Mucosa of rectum (tissue), 2 donors: ENCODE results near the gene GATAD2A.
"Not testable (repeated sequence)": the region's sequence is repeated elsewhere in the genome, so short reads cannot be mapped to it uniquely, and the experiment has no call there.

Experiments used
- H3K27ac ChIP-seq, 2 donors: one replicate each; pipeline ENCODE4 v1.7.0; 2013; ENCODE audit warnings: inconsistent platforms in 2 of 2, low read depth in 2 of 2, low read length in 2 of 2
- H3K27me3 ChIP-seq, 2 donors: one replicate each; pipeline ENCODE4 v1.7.0; 2013; ENCODE audit warnings: low read length in 2 of 2; ENCODE audit not compliant: control insufficient read depth in 2 of 2, insufficient read depth in 2 of 2
- H3K36me3 ChIP-seq, 2 donors: one replicate each; pipeline ENCODE4 v1.7.0; 2013; ENCODE audit warnings: low read length in 2 of 2; ENCODE audit not compliant: control insufficient read depth in 2 of 2, insufficient read depth in 2 of 2
- H3K4me1 ChIP-seq, 2 donors: one replicate each; pipeline ENCODE4 v1.7.0; 2013; ENCODE audit warnings: low read length in 2 of 2, mild to moderate bottlenecking in 1 of 2; ENCODE audit not compliant: control insufficient read depth in 2 of 2, insufficient read depth in 2 of 2
- H3K4me3 ChIP-seq, 2 donors: one replicate each; pipeline ENCODE4 v1.7.0; 2013; ENCODE audit warnings: low read length in 2 of 2
- H3K9ac ChIP-seq, 2 donors: one replicate each; pipeline ENCODE4 v1.7.0; 2013; ENCODE audit warnings: low read length in 2 of 2, low read depth in 1 of 2, mild to moderate bottlenecking in 1 of 2
- H3K9me3 ChIP-seq, 2 donors: one replicate each; pipeline ENCODE4 v1.7.0; 2013; ENCODE audit warnings: low read length in 2 of 2; ENCODE audit not compliant: control insufficient read depth in 2 of 2
- donor health status: healthy.
- donor health status: Normal muscosa, but diverticular disease.

The GATAD2A gene

DNA sequence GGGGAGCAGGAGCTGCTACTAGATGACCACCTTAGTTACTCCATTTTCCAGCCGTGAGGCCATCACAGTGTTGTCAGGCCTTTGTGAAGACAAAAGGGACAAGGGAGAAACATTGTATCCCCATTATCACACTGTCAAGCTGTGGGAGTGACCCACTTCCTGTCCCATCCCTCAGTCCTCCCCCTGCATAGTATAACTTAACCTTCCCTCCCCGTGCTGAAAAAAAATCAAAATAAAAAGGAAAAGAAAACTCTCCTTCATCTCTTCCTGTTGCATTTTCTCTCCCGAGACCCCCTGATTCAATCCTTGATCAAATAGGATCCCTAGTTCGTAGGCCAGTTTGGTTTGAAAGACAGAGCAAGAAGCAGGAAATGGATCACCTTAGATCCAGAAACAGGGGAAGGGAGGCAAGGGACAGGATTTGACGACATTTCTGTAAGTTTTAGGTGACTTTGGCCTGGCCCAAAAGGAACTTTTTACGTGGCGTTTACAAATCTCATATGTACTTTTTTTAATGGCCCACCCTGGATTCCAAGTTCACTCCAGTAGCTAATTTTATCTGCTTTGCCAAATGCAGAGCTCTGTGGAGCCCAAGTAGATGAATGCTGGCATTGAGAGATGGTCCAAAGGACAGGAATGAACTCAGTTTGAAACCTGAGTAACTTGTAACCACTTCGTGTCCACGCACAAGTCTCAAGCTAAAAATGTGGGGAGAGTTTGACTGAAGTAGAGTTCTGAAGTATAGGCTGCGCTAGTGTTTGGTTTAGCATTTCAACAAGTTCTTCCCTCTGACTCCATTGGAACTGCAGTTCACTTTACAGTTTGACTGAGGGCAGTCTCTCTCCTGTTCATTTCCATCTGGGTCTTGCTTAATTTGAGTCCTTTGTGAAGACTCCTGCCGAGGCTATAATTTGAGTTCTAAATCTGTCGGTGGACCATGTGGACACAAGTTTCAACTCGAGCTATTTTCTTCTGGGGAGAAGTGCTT, 16.6 kb upstream of the GATAD2A start:
- Histone ChIP-seq H3K9me3 (no peaks in the 10 kb centered on the region), H3K27ac (no peak overlapping the region), H3K4me3 (peak overlapping the region in 1 of 2 donors; percentile 15), H3K4me1 (peaks cover 25 to 27% of the 10 kb centered on the region in 2 donors), H3K36me3 (no peaks in the 10 kb centered on the region), H3K27me3 (no peaks in the 10 kb centered on the region), H3K9ac (no peak overlapping the region)

DNA sequence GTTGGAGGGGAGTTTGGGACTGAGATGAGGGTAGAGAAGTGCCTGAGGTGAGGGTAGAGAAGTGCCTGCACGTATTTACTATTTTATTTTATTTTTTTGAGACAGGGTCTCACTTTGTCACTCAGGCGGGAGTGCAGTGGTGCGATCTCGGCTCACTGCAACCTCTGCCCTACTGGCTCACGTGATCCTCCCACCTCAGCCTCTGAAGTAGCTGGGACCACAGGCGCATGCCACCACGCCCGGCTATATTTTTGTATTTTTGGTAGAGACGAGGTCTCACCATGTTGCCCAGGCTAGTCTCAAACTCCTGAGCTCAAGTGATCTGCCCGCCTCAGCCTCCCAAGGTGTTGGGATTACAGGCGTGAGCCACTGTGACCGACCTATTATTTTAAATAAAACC, 15.8 kb upstream of the GATAD2A start:
- H3K9me3 ChIP-seq, H3K9ac ChIP-seq, H3K36me3 ChIP-seq, H3K4me3 ChIP-seq, H3K27ac ChIP-seq, H3K27me3 ChIP-seq: not testable (repeated sequence)
- H3K4me1 ChIP-seq = peaks cover 24 to 30% of the 10 kb centered on the region in 2 donors

DNA sequence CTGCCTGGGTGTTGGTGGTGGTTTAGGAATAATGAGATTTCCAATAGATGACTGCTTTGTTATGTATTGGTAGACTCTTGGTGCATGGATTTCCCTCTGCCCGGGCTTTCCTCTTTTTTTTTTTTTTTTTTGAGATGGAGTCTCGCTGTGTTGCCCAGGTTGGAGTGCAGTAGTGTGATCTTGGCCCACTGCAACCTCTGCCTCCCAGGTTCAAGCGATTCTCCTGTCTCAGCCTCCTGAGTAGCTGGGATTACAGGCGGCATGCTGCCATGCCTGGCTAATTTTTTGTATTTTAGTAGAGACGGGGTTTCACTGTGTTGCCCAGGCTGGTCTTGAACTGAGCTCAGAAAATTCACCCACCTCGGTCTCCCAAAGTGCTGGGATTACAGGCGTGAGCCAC, 11.1 kb upstream of the GATAD2A start:
- not testable (repeated sequence) for H3K4me3 ChIP-seq, H3K27me3 ChIP-seq, H3K9ac ChIP-seq, H3K36me3 ChIP-seq, H3K27ac ChIP-seq, H3K9me3 ChIP-seq
- H3K4me1 ChIP-seq = peaks cover 8 to 14% of the 10 kb centered on the region in 2 donors

- H3K27me3 ChIP-seq = no peaks in the 10 kb centered on the region
- peaks cover 2 to 5% of the 10 kb centered on the region in 2 donors for H3K4me1 ChIP-seq
- H3K9ac ChIP-seq = no peak overlapping the region
- H3K36me3 ChIP-seq = no peaks in the 10 kb centered on the region
- no peaks in the 10 kb centered on the region for H3K9me3 ChIP-seq
- H3K27ac ChIP-seq = no peak overlapping the region
- H3K4me3 ChIP-seq = no peak overlapping the region
These were observed 5.6 kb upstream of the GATAD2A start for GRCh38 chr19:19399733-19400433.

DNA sequence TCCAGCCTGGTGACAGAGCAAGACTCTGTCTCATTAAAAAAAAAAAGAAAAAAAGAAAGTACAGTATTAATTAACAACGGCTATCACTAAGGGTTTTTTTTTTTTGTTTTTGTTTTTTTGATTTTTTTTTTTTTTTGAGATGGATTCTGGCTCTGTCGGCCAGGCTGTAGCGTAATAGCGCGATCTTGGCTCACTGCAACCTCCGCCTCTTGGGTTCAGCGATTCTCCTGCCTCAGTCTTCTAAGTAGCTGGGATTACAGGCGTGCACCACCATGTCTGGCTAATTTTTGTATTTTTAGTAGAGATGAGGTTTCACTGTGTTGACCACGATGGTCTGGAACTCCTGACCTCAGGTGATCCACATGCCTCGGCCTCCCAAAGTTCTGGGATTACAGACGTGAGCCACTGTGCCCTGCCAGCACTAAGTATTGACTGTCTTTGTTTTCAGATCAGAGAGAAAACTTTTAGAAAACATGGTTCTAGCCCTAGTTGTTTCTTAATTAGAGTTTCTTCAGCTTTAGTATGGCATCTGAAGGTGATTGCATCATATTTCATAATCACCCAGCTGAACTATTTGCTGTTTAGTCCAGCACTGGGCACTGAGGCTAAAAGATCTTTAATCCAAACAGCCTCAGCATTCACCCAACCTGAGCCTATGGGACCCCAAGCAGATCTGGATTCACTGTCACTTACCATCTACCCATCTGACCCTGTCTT, 2.7 kb upstream of the GATAD2A start:
- no peaks in the 10 kb centered on the region for H3K27me3 ChIP-seq
- H3K9me3 ChIP-seq = no peaks in the 10 kb centered on the region
- no peak overlapping the region for H3K4me3 ChIP-seq
- peaks cover 9 to 18% of the 10 kb centered on the region in 2 donors for H3K4me1 ChIP-seq
- no peaks in the 10 kb centered on the region for H3K36me3 ChIP-seq
- no peak overlapping the region for H3K9ac ChIP-seq
- H3K27ac ChIP-seq = no peak overlapping the region

DNA sequence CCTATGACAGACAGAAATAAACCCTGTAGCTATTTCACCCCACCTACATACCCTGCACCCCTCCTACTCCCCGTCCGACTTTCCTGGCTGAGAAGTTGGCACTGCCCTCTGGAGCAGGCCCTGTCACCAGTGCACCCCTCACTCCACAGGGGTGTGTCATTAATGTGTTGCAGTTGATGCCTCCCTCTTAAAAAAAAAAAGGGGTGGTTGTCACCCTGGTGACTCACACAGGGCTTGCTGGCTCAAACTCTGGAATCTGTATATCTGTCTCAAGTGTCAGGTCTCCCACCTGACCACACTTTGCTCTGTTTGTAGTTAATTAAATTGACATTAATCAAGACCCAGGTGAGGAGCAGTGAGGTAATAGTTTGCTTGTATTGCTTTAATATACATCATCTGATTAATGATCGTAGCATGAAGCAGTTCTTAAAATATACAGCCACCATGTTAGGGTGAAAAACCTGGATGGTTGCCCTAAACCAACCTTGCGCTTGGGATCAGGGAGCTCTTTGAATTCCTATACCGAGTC, 2.0 kb upstream of the GATAD2A start:
- H3K4me3 ChIP-seq = no peak overlapping the region
- no peaks in the 10 kb centered on the region for H3K36me3 ChIP-seq
- no peaks in the 10 kb centered on the region for H3K9me3 ChIP-seq
- H3K9ac ChIP-seq = no peak overlapping the region
- no peak overlapping the region for H3K27ac ChIP-seq
- H3K27me3 ChIP-seq = no peaks in the 10 kb centered on the region
- peaks cover 11 to 18% of the 10 kb centered on the region in 2 donors for H3K4me1 ChIP-seq

GRCh38 chr19:19405971-19406877, 749 bp downstream of the GATAD2A start:
- Histone ChIP-seq H3K27me3 (no peaks in the 10 kb centered on the region), H3K27ac (peak overlapping the region; percentile 87 to 91), H3K36me3 (no peaks in the 10 kb centered on the region), H3K9me3 (no peaks in the 10 kb centered on the region), H3K4me1 (peaks cover 22% of the 10 kb centered on the region in 2 donors), H3K9ac (peak overlapping the region; percentile 77 to 81), H3K4me3 (peak overlapping the region; percentile 71 to 83)

- Histone ChIP-seq H3K27me3 (no peaks in the 10 kb centered on the region), H3K36me3 (peaks cover 0 to 3% of the 10 kb centered on the region in 2 donors), H3K4me3 (peak overlapping the region; percentile 51 to 83), H3K4me1 (peaks cover 22% of the 10 kb centered on the region in 2 donors), H3K9ac (peak overlapping the region; percentile 61 to 81), H3K9me3 (no peaks in the 10 kb centered on the region), H3K27ac (peak overlapping the region; percentile 87 to 91)
These were observed 1.6 kb downstream of the GATAD2A start for GRCh38 chr19:19406878-19407632.

GRCh38 chr19:19407633-19407930, 2.1 kb downstream of the GATAD2A start:
- Histone ChIP-seq H3K4me1 (peaks cover 22% of the 10 kb centered on the region in 2 donors), H3K9ac (peak overlapping the region; percentile 44 to 81), H3K36me3 (peaks cover 0 to 3% of the 10 kb centered on the region in 2 donors), H3K9me3 (no peaks in the 10 kb centered on the region), H3K27me3 (no peaks in the 10 kb centered on the region), H3K4me3 (peak overlapping the region in 1 of 2 donors; percentile 83), H3K27ac (peak overlapping the region in 1 of 2 donors; percentile 91)
